HG02981 (cell line): ENCODE results near the gene SORBS1.
"Not testable (repeated sequence)": the region's sequence is repeated elsewhere in the genome, so short reads cannot be mapped to it uniquely, and the experiment has no call there.

Source experiments
- ATAC-seq: cut with Tn5 transposase; IDR thresholded peaks from one replicate; pipeline ENCODE4 v1.9.1; 2021; ENCODE audit warnings: mild to moderate bottlenecking, moderate library complexity; ENCODE audit not compliant: unreplicated experiment

The SORBS1 gene

GRCh38 chr10:95496246-95496911 is 64.8 kb downstream of the SORBS1 start:
- ATAC-seq: no peak

DNA sequence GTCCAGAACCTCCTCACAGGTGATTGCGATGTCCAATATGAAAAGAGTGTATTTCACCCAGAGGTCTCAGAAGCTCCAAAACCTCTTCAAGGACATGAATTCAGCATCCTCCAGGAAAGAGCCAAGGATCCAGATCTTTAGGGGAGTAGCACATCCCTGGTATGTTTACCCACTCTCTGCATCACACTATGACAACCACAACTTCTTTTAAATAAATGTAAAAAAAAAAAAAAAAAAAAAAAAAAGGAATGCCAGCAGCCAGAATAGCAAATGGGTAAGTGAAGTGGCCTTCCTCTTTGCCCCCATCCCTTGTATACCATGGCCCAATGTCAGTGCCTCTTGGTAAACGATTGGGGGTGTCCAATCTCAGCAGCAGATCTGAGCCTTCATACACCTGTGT is 67.3 kb downstream of the SORBS1 start:
- no peak for ATAC-seq

DNA sequence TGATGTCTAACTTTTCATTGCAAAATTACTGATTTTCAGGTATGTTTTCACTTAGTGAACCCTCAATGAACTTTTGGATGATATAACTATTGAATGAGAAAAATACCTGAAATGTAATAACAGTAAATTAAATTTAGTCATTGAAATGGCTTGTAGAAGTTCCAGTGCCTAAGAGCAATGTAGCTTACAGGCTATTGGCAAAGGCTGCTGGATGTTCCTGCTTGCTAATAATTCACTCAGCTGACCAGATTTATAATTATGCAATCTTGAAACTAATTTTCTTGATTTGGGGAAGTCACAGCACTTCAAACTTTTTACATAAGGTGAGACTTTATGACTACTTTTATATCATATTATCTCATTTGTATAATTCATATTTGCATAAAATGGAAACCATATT is 73.2 kb downstream of the SORBS1 start:
- no peak for ATAC-seq

GRCh38 chr10:95485056-95485844 is 75.9 kb downstream of the SORBS1 start:
- no peak for ATAC-seq

DNA sequence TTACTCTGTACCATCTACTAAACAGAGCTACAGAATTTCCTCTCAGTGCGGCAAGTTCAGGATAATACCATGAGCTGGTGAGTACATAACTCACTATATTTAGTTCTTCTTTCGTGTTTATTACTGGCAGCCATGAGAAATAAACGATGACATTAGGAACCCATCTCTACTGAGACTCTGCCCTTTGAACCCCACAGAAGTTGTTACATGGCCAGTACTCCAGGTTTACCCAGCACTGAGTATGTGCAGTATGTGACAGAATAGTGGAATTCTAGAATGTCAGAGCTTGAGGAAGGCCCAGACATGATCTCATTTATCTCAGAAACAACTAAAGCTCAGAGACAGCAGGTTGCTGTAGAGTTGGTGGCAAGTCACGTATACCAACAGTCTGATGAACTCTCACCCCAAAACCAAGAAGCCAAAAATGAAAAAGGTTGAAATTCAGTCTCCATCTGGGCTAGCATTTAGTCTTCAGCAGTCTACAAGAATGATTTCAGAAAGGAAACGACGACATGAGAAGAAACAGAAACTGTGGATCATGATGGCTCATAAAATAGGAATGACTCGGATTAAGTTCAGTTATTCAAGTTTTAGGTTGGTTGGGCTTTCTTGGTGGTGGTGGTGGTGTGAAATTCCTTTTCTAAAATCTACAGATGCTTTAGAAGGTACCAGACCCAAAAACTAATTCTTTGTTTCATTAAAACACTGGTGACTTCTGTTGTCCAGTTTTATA is 78.5 kb downstream of the SORBS1 start:
- no peak for ATAC-seq

DNA sequence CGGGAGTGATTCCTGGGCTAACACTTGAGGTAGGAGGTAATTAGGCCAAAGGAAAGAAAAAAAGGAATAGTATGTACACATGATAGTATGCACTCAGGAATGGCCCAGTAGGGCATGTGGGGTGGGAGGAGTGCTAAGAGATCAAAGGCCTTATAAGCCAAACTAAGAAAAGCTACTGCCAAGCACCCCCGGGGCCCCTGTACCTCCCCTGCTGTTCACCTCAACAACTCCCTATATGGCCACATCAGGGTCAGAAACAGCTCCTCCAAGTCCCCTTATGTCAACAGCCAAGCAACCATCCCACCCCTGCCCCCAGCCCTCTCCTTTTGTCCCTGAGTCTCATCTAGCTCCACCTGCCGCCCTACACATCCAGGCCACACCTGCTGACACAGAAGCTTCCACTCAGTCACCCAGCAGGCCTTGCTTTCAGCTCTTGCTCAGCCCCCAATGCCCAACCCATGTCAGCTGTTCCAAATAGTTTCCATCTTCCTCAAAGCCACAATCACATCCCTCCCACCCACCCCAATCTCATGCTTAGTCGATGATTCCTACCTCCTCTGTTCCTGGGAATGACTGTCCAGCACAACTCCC is 80.2 kb downstream of the SORBS1 start:
- ATAC-seq: no peak

DNA sequence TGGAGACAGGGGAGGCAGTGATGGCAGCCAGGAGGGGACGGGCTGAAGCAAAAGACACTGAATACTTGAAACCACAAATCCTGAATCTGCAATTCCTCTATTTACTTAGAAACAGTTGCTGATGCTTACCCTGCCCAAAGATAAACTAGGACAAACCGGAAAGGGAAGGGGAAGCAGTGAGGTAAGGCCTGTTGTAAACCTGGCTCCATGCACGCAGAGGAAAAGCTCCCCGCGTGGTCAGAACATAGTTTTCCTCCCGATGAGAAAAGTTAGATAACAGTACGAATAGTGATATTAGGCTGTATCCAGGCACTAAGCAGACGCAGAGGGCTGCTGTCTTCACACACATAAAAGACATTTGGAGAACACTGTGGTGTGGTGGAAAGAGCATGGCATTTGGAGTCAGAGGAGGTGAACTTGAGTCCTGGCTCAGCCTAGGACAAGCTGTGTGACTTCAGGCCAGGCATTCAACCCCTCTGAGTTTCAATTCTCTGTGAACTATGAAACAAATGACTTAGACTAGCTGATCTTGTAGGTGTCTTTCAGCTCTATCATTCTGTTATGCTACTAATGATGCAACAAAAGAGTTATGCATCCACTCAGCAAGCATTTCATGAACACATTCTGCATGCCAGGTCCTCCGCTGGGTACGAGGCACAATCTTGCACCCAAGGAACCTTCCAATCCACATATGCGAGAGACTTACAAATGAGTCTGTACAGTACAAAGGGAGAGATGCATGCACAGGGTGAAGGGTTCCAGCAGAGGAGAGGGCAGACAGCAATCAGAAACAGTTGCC is 80.9 kb downstream of the SORBS1 start:
- ATAC-seq: no peak

GRCh38 chr10:95478935-95479334 is 82.2 kb downstream of the SORBS1 start:
- no peak for ATAC-seq

DNA sequence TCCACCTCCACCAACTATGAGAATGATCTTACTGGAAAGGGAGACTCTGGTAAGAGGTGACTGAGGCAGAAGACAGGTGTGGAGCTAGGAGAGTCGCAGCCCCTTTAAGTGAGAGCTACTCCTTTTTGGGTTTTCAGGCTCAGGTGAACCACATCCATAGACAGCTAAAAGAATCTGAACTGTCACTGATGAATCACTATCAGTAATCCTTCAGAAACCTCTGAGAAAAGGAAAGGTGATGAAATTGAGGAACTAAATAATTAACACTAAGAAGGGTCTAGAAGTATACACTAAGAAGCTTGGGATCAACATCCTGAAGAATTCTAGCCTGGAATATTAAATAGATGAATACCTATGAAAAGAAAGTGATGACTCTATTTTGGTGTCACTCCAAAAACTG is 83.0 kb downstream of the SORBS1 start:
- no peak for ATAC-seq

DNA sequence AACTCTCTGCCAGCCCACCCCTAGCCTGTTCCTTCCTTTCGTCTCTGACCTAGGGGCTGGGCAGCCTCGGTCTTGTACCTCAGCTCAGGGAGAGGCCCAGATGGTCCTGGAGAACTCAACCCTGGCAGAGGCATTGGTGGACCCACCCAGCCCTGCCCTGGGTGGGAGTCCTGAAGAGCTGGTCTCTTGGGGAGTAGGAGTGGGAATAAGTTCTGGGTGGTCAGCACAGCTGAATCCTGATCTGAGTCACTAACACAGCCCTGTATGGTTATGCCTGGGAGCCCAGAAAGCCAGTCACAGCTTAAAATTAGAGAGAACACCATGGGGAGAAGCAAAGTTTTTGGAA is 84.0 kb downstream of the SORBS1 start:
- no peak for ATAC-seq

DNA sequence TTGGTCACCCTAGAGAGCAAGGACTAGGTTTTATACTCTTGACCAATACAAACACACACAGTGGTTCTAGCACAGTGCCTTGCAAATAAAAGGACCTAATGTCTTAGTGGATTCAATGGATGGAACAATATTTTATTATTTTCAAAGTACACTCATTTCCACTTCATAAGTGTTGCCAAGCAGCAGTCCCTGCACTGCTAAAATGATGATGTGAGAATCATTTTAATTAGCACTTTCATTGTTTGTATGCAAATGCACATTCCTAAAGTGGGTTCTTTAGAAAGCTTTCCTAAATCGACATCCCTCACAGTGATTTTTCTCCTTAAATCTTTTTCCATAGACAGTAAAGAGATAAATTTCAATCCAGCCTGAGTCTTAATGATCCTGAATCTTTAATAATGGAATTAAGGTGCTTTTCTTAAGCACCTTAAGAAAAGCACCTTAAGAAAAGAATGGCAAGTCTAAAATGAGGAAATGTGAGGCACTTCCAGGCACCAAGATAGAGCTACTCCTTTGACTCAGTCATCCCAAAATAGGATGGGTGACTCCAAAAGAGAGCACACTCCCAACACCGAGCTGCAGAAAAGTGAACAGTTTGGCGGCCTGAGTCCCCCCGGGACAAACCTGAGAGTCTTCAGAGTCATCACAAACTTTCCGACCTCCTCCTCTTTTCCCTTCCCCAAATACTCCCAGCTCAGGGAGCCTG is 84.5 kb downstream of the SORBS1 start:
- ATAC-seq: no peak

DNA sequence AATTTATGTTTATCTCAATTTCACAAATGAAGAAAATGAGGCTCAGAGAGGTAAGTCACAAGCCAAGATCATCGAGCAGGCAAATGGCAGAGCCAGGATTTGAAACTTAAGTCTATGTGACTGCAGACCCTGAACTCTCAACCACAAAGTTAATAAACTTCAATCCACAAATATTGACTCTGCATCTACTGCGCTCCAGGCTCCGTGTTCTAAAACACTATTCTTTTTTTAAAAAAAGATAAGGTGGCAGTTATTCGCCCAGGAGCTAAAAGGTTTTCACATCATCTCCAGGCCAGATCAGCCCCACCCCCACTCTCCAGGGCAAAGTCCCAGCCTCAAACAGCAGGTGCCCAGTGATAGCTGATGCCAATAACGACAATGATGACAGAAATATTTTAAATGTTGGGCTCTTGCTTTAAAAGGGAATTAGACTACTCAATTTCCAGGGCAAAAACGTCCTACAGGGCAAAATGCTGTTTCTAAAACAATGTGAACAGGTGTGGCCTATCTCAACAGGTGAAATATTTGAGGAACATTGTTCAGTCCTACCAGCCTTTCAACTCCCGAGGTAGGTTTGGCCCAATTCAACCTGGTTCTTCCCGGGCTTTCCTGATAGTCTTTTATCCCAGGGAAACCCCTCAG is 85.2 kb downstream of the SORBS1 start:
- no peak for ATAC-seq

DNA sequence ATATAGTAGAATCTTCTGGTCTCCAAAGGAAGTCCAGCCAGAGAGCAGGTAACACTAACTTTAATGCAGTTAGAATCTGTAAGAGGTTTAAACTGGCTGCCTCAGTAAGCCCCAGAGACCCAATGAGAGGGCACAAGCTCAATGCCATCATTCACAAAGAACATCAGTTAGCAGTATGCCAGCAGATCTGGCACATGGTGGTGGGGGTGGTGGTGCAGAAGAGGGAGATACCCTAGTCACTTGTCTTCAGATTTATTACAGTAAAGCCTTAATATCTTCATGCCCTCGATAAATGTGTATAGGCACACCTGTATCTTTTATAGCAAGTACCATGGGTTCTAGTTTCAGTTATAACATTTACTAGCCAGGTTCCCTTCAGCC is 86.2 kb downstream of the SORBS1 start:
- ATAC-seq: no peak

- no peak for ATAC-seq
Measured at GRCh38 chr10:95474228-95475002, 86.8 kb downstream of the SORBS1 start.

DNA sequence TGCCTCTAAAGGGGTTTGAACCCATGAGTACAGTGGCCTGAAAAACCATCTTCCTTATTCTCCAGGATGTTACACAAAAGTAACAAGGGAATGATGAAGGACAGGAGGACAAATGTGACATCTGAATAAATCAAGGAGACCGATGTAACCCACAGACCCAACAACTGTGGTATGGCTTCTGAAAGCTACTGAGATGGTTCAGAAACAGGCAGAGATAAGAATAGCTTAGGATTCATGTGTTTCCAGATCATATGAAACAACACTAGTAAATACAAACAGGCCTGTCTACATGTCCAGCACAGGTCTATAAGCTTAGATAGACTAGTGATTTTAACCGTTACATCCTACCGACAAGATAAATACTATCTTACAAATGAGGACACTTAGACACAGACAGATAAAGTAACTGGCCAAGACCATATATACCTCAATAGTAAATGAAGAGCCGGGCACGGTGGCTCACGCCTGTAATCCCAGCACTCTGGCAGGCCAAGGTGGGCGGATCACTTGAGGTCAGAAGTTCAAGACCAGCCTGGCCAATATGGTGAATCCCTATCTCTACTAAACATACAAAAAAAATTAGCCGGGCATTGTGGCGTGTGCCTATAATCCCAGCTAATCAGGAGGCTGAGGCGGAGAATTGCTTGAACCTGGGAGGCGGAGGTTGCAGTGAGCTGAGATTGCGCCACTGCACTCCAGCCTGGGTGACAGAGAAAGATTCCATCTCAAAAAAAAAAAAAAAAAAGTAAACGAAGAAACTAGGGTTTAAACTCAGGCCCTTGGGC is 88.7 kb downstream of the SORBS1 start:
- no peak for ATAC-seq

GRCh38 chr10:95469676-95470075 is 91.5 kb downstream of the SORBS1 start:
- ATAC-seq: no peak

- ATAC-seq: no peak
Measured at GRCh38 chr10:95469251-95469650, 91.9 kb downstream of the SORBS1 start.

GRCh38 chr10:95467642-95468041 is 93.5 kb downstream of the SORBS1 start:
- ATAC-seq: not testable (repeated sequence)
